Measurements from ENCODE around the gene ATP6V0A1.

The ATP6V0A1 gene

DNA sequence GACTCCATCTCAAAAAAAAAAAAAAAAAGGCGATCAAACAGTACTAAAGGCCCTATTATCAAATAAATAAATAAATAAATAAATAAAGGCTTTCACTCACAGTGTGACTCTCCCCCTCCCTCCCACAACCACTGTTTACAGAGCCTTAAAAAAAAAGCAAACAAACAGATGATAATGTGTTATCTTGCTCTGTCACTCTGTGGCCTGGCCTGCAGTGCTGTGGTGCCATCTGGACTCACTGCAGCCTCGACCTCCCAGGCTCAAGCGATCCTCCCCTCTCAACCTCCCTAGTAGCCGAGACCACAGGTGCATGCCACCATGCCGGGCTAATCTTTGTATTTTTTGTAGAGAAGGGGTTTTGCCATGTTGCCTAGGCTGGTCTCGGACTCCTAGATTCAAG lies 69.3 kb downstream of the ATP6V0A1 start:
- no peak for DNase-seq (ENCODE audit: low read depth)
- TF ChIP-seq, protein P1, sequence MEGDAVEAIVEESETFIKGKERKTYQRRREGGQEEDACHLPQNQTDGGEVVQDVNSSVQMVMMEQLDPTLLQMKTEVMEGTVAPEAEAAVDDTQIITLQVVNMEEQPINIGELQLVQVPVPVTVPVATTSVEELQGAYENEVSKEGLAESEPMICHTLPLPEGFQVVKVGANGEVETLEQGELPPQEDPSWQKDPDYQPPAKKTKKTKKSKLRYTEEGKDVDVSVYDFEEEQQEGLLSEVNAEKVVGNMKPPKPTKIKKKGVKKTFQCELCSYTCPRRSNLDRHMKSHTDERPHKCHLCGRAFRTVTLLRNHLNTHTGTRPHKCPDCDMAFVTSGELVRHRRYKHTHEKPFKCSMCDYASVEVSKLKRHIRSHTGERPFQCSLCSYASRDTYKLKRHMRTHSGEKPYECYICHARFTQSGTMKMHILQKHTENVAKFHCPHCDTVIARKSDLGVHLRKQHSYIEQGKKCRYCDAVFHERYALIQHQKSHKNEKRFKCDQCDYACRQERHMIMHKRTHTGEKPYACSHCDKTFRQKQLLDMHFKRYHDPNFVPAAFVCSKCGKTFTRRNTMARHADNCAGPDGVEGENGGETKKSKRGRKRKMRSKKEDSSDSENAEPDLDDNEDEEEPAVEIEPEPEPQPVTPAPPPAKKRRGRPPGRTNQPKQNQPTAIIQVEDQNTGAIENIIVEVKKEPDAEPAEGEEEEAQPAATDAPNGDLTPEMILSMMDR (IDR thresholded peaks at IDR 0.05; ENCODE audit: low read depth, low read length, missing control alignments): no peak
- no peak overlapping the region for H3K4me3 ChIP-seq (ENCODE audit: low read depth, low read length)
- in situ Hi-C loops (cut with HindIII; ENCODE audit: low sequenced_read_pairs): no loop called here

DNA sequence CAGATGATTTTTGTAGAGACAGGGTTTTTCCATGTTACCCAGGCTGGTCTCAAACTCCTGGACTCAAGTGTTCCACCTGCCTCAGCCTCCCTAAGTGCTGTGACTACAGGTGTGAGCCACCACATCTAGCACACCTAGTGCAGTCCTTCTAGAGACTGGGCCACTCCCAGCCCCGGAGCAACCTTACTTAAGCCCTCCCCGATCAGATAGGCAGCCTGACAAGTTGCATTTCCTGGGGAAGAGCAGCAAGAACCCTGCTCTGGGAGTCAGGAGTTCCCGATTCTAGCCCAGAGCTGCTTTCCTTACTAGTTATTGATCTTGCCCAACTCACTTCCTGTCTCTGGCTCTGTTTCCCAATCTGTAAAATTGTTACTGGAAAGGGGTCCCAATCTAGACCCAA lies 70.4 kb downstream of the ATP6V0A1 start:
- in situ Hi-C loops (cut with HindIII; ENCODE audit: low sequenced_read_pairs): no loop called here
- H3K4me3 ChIP-seq (ENCODE audit: low read depth, low read length): no peak overlapping the region
- DNase-seq (ENCODE audit: low read depth): no peak
- TF ChIP-seq, protein P1 (IDR thresholded peaks at IDR 0.05; ENCODE audit: low read depth, low read length, missing control alignments): no peak

DNA sequence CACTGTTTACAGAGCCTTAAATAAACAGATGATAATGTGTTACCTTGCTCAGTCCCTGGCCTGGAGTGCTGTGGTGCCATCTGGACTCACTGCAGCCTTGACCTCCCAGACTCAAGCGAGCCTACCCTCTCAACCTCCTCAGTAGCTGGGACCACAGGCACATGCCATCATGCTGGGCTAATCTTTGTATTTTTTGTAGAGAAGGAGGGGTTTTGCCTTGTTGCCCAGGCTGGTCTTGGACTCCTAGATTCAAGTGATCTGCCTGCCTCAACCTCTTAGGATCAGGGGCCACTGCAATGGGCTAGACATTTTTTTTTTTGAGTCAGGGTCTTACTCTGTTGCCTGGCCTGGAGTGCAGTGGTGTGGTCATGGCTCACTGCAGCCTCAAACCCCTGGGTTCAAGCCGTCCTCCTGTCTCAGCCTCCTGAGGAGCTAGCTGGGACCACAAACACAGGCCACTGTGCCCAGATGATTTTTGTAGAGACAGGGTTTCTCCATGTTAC lies 72.3 kb downstream of the ATP6V0A1 start:
- no peak for DNase-seq (ENCODE audit: low read depth)
- in situ Hi-C loops (cut with HindIII; ENCODE audit: low sequenced_read_pairs): no loop called here
- TF ChIP-seq, protein P1 (IDR thresholded peaks at IDR 0.05; ENCODE audit: low read depth, low read length, missing control alignments): no peak
- H3K4me3 ChIP-seq (ENCODE audit: low read depth, low read length): no peak overlapping the region

DNA sequence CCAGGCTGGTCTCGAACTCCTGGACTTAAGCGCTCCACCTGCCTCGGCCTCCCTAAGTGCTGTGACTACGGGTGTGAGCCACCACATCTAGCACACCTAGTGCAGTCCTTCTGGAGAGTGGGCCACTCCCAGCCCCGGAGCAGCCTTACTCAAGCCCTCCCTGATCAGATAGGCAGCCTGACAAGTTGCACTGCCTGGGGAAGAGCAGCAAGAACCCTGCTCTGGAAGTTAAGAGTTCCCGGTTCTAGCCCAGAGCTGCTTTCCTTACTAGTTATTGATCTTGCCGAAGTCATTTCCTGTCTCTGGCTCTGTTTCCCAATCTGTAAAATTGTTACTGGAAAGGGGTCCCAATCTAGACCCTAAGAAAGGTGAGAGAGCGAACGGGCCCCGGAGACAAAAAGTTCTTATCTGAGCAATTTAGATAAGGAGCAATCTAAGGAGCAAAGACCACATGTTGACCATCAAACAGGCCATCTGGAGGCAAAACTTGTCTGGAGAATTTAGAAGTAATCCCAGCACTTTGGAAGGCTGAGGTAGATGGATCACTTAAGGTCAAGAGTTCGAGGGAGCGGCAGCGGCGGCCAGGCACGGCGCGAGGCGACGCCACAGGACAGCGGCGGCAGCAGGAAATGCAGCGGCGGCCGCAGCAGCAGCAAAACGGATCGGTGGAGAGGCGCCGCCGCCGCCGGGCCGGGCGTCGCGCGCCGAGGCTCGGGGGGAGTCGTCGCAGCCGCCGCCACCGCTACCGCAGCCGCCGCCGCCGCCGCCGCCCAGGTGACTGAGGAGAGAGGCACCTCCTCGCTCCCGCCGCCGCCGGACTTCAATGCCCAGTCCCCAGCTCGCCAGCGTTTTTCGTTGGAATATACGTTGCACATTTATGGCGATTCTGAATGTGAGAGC lies 73.0 kb downstream of the ATP6V0A1 start:
- H3K4me3 ChIP-seq (ENCODE audit: low read depth, low read length): peak overlapping the region; percentile 34
- no peak for DNase-seq (ENCODE audit: low read depth)
- TF ChIP-seq, protein P1 (IDR thresholded peaks at IDR 0.05; ENCODE audit: low read depth, low read length, missing control alignments): peak; percentile 41
- in situ Hi-C loops (cut with HindIII; ENCODE audit: low sequenced_read_pairs): no loop called here

DNA sequence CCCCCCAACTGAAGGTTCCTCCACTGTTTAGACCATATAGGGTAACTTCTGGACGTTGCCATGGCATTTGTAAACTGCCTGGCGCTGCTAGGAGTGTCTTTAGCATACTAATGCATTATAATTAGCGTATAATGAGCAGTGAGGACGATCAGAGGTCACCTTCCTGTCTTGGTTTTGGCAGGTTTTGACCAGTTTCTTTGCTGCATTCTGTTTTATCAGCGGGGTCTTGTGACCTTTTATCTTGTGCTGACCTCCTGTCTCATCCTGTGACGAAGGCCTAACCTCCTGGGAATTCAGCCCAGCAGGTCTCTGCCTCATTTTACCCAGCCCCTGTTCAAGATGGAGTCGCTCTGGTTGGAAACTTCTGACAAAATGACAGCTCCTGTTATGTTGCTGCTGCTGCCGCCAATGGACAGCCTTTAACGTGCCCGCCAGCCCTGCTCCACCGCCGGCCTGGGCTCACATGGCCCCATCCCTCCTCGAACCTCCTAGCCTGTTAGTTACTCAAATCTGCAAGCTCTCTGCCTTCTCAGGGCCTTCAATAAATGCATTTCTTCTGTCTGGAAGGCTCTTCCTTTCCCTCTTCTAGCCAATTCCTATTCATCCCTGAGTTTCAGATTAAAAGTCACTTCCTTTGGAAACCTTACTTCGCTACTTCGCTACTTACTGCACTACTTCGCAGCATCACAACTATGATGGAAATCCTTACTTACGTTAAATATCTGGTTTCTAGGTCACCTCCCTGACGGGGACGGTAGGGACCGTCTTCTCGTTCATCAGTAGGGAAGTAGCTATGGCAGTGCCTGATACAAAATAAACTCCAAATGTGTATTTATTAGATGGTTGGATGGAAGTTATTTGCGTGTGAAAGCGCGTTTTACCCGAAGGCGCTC lies 76.7 kb downstream of the ATP6V0A1 start:
- in situ Hi-C loops (cut with HindIII; ENCODE audit: low sequenced_read_pairs): no loop called here
- TF ChIP-seq, protein P1 (IDR thresholded peaks at IDR 0.05; ENCODE audit: low read depth, low read length, missing control alignments): no peak
- no peak for DNase-seq (ENCODE audit: low read depth)
- peak overlapping the region; percentile 56 for H3K4me3 ChIP-seq (ENCODE audit: low read depth, low read length)

DNA sequence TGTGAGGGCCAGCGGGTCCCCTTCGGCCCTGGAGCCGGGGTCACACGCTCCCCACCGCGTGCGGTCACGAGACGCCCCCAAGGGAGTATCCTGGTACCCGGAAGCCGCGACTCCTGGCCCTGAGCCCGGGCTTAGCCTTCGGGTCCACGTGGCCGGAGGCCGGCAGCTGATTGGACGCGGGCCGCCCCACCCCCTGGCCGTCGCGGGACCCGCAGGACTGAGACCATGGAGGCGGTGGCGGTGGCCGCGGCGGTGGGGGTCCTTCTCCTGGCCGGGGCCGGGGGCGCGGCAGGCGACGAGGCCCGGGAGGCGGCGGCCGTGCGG lies 77.3 kb downstream of the ATP6V0A1 start, which contains the start of gene NAGLU:
Gene NAGLU (plus strand): TSS at position 194 of the 324 bp plus-strand sequence. CDS start 32 bp downstream, at position 226.
- TF ChIP-seq, protein P1 (IDR thresholded peaks at IDR 0.05; ENCODE audit: low read depth, low read length, missing control alignments): no peak
- no peak for DNase-seq (ENCODE audit: low read depth)
- in situ Hi-C loops (cut with HindIII; ENCODE audit: low sequenced_read_pairs): no loop called here
- peak within 1 kb of the TSS; percentile 56 for H3K4me3 ChIP-seq (ENCODE audit: low read depth, low read length)
